Measurements from ENCODE around the gene LMAN1L.

The LMAN1L gene

DNA sequence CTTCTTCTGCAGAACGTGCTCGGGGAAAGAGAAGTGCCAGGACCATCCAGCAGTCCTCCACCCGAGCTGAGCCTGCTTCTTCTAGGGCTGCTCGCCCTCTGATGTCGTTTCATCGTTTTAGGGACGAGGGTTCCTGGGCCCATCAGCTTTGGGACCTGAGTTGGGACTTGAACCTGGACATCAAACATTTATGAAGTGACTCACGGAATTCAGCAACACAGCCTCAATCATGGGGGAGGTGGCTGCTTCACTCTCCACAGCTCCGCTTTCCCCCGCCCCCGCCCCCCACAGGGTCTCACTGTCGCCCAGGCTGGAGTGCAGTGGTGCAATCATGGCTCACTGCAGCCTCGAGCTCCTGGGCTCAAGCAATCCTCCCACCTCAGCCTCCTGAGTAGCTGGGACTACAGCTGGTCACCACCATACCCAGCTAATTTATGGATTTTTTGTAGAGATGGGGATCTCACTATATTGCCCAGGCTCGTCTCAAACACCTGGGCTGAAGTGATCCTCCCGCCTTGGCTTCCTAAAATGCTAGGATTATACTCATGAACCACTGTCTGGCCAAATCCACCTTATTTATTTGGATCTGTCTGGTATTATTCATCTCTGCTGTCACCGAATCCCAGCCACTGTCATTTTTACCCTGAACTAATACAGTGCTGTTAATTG, 61.3 kb downstream of the LMAN1L start:
- TF ChIP-seq FOXP2 (optimal IDR thresholded peaks at IDR 0.05; ENCODE audit: control extremely low read depth, extremely low read length, insufficient read depth): no peak
- no peak for TF ChIP-seq POLR2AphosphoS5 (IDR thresholded peaks at IDR 0.05; ENCODE audit: borderline replicate concordance, low read depth, low read length)
- no peak for TF ChIP-seq EZH2 (IDR thresholded peaks at IDR 0.05)
- H3K9ac ChIP-seq (ENCODE audit: insufficient read length): peak overlapping the region; percentile 39
- H3K27ac ChIP-seq: no peak overlapping the region

More for the DNA sequence above, 61.3 kb downstream of the LMAN1L start:
- Histone ChIP-seq H3K36me3 (ENCODE audit: insufficient read depth, low read length) (peaks cover 6% of the 10 kb centered on the region; the same call in 1 of the 2 replicates), H3K9me3 (ENCODE audit: low read depth, low read length) (no peaks in the 10 kb centered on the region), H3K4me3 (peak overlapping the region; percentile 95)
- DNase-seq (ENCODE audit: low read depth, low spot score): no peak

Measured in SK-N-MC (cell line).